Stimulated activated CD8-positive, alpha-beta memory T cell treated with anti-CD3 and anti-CD28 coated beads, Interleukin-4, amount 100 ng/mL, for 4 hours (primary cell): Measurements from ENCODE around the gene KIFAP3.
A peak's percentile ranks its signal among the peaks of the same experiment; 100 is the strongest.
"Not testable (repeated sequence)": the region's sequence is repeated elsewhere in the genome, so short reads cannot be mapped to it uniquely, and the experiment has no call there.

Experiments used
- DNase-seq, 2 donors: peaks; one replicate each; pipeline ENCODE4 v3.0.0-alpha.2; 2020; ENCODE audit warnings: low read depth in 2 of 2, low spot score in 1 of 2

Gene KIFAP3

GRCh38 chr1:170074250-170075157 lies at the start of gene KIFAP3:
Gene KIFAP3, minus strand, starts transcription at chr1:170074695. Its CDS starts 228 bp downstream, at chr1:170074467.
- peak; percentile 91 to 92 for DNase-seq

GRCh38 chr1:170122366-170122765 lies 47.9 kb upstream of the KIFAP3 start:
- no peak for DNase-seq

GRCh38 chr1:170114906-170115305 lies 40.4 kb upstream of the KIFAP3 start:
- no peak for DNase-seq

- DNase-seq: not testable (repeated sequence)
Observed at GRCh38 chr1:170113140-170113539, 38.6 kb upstream of the KIFAP3 start.

- no peak for DNase-seq
Observed at GRCh38 chr1:170097449-170097948, 23.0 kb upstream of the KIFAP3 start.

GRCh38 chr1:170096806-170097340 lies 22.4 kb upstream of the KIFAP3 start:
- no peak for DNase-seq

GRCh38 chr1:170095976-170096748 lies 21.7 kb upstream of the KIFAP3 start:
- no peak for DNase-seq

GRCh38 chr1:170094697-170095616 lies 20.5 kb upstream of the KIFAP3 start:
- not testable (repeated sequence) for DNase-seq

- no peak for DNase-seq
Observed at GRCh38 chr1:170086399-170087032, 12.0 kb upstream of the KIFAP3 start.

- no peak for DNase-seq
Observed at GRCh38 chr1:170085091-170085490, 10.6 kb upstream of the KIFAP3 start.

- no peak for DNase-seq
Observed at GRCh38 chr1:170078610-170079189, 4.2 kb upstream of the KIFAP3 start.

- no peak for DNase-seq
Observed at GRCh38 chr1:170077926-170078325, 3.4 kb upstream of the KIFAP3 start.

GRCh38 chr1:170076952-170077351 lies 2.5 kb upstream of the KIFAP3 start:
- DNase-seq: not testable (repeated sequence)

- no peak for DNase-seq
Observed at GRCh38 chr1:170076199-170076598, 1.7 kb upstream of the KIFAP3 start.

GRCh38 chr1:170075186-170075585 lies 691 bp upstream of the KIFAP3 start:
- DNase-seq: no peak

- no peak for DNase-seq
Observed at GRCh38 chr1:170073893-170074249, 624 bp downstream of the KIFAP3 start.

- DNase-seq: no peak
Observed at GRCh38 chr1:170071378-170071777, 3.1 kb downstream of the KIFAP3 start.

GRCh38 chr1:170068923-170069322 lies 5.6 kb downstream of the KIFAP3 start:
- no peak for DNase-seq

- no peak for DNase-seq
Observed at GRCh38 chr1:170067253-170067819, 7.2 kb downstream of the KIFAP3 start.
